Measurements from ENCODE around the gene TRAF2. TPM values are rescaled to one million over a fixed set of nuclear protein-coding genes. Genes with fewer than 3 reads are reported as not detected.

The TRAF2 gene
- total and polyA plus RNA-seq, 2 of the 8 experiments (the other 6 are each of a cell fraction or from before 2014, with no cell fraction given) = 26.9 to 50.2 TPM

GRCh38 chr9:136920069-136920468 lies 33.8 kb downstream of the TRAF2 start (continued):
- TF ChIP-seq ATF3 (IDR thresholded peaks at IDR 0.05; ENCODE audit: insufficient read depth, low read depth, low read length) = no peak
- no peak for TF ChIP-seq HDAC6 (IDR thresholded peaks at IDR 0.05; ENCODE audit: low read depth, low read length)
- TF ChIP-seq JUND (IDR thresholded peaks at IDR 0.05; ENCODE audit: low read length) = no peak
- no peak for TF ChIP-seq KDM5A (IDR thresholded peaks at IDR 0.05; ENCODE audit: low read length)
- no peak for TF ChIP-seq RFX5 (IDR thresholded peaks at IDR 0.05; ENCODE audit: borderline replicate concordance, low read depth, low read length)

Measured in H1 (cell line).